T-helper 1 cell treated with Interleukin-12 subunit alpha and Interleukin-12 subunit beta and Interleukin-4 antibody, amounts not matched to agents 30 ng/mL and 1 ng/mL, for 36 hours (primary cell): ENCODE results near the gene MRPL43. TPM values are rescaled to one million over a fixed set of nuclear protein-coding genes. Genes with fewer than 3 reads are reported as not detected.
"Not testable (repeated sequence)": the region's sequence is repeated elsewhere in the genome, so short reads cannot be mapped to it uniquely, and the experiment has no call there.

Experiments used
- intact Hi-C: fragments of 100-400 bp; cut with micrococcal nuclease; formaldehyde crosslinking; loops from one replicate; pipeline ENCODE4 v1.15.1; 2024
- total RNA-seq: library from RNA; stranded (reverse); gene quantifications from 2 replicates; pipeline ENCODE4 v1.2.3, GENCODE V29; 2022

The MRPL43 gene
- total RNA-seq, 1 donor from 2014 or later: 46.6 TPM

- intact Hi-C loops: loop anchor here (5.0 kb wide), 1 partner anchor 706 kb away; no protein-coding TSS in a partner anchor
These were observed 710 bp downstream of the MRPL43 start for GRCh38 chr10:100986623-100986951.

GRCh38 chr10:100985336-100985735 is 2.0 kb downstream of the MRPL43 start:
- intact Hi-C loops: loop anchor here (5.0 kb wide), 1 partner anchor 707 kb away; no protein-coding TSS in a partner anchor

- intact Hi-C loops: loop anchor here (5.0 kb wide), 1 partner anchor 708 kb away; no protein-coding TSS in a partner anchor
These were observed 2.6 kb downstream of the MRPL43 start for GRCh38 chr10:100984672-100985177.

- intact Hi-C loops: no loop called here
These were observed 3.2 kb downstream of the MRPL43 start for GRCh38 chr10:100983868-100984671.

GRCh38 chr10:100982916-100983830 is 4.1 kb downstream of the MRPL43 start:
- intact Hi-C loops: no loop called here

GRCh38 chr10:100981178-100981772 is 6.0 kb downstream of the MRPL43 start:
- intact Hi-C loops: no loop called here

- intact Hi-C loops: no loop called here
These were observed 6.6 kb downstream of the MRPL43 start for GRCh38 chr10:100980711-100981110.

GRCh38 chr10:100980311-100980710 is 7.0 kb downstream of the MRPL43 start:
- intact Hi-C loops: no loop called here

GRCh38 chr10:100979791-100980272 is 7.5 kb downstream of the MRPL43 start:
- intact Hi-C loops: no loop called here

- intact Hi-C loops: no loop called here
These were observed 8.4 kb downstream of the MRPL43 start for GRCh38 chr10:100978901-100979195.

- intact Hi-C loops: no loop called here
These were observed 9.0 kb downstream of the MRPL43 start for GRCh38 chr10:100978121-100978900.

- intact Hi-C loops: no loop called here
These were observed 9.9 kb downstream of the MRPL43 start for GRCh38 chr10:100977436-100977835.

- intact Hi-C loops: no loop called here
These were observed 10.4 kb downstream of the MRPL43 start for GRCh38 chr10:100976906-100977305.

GRCh38 chr10:100975397-100975796 is 11.9 kb downstream of the MRPL43 start:
- intact Hi-C loops: not testable (repeated sequence)

GRCh38 chr10:100972904-100973535 is 14.3 kb downstream of the MRPL43 start:
- intact Hi-C loops: no loop called here

GRCh38 chr10:100972115-100972903 is 15.0 kb downstream of the MRPL43 start:
- intact Hi-C loops: no loop called here

- intact Hi-C loops: loop anchor here (1.0 kb wide), 1 partner anchor 26 kb away; no protein-coding TSS in a partner anchor
These were observed 16.1 kb downstream of the MRPL43 start for GRCh38 chr10:100970914-100971811.
